HFF-Myc (cell line): ENCODE data around the gene CDC42EP4.

Experiments used
- DNase-seq: peaks from one replicate; pipeline ENCODE4 v3.0.0-alpha.2; 2011; ENCODE audit warnings: low read depth; ENCODE audit errors: extremely low read depth
- H3K4me3 ChIP-seq: replicated peaks from 2 replicates; pipeline ENCODE4 v1.5.1; 2011; ENCODE audit warnings: low read depth, mild to moderate bottlenecking, control low read depth, low read length
- CTCF ChIP-seq: IDR thresholded peaks from 2 replicates; pipeline ENCODE4 v1.5.1; 2012; ENCODE audit warnings: mild to moderate bottlenecking, low read depth, low read length, control low read depth; ENCODE audit errors: missing control alignments

Gene CDC42EP4

GRCh38 chr17:73300392-73300791 is 11.4 kb downstream of the CDC42EP4 start:
- TF ChIP-seq CTCF: no peak
- no peak for DNase-seq
- no peak overlapping the region for H3K4me3 ChIP-seq

GRCh38 chr17:73297934-73298861 is 13.6 kb downstream of the CDC42EP4 start:
- TF ChIP-seq CTCF: no peak
- no peak overlapping the region for H3K4me3 ChIP-seq
- DNase-seq: no peak

- DNase-seq: no peak
- TF ChIP-seq CTCF: no peak
- no peak overlapping the region for H3K4me3 ChIP-seq
These were observed 18.3 kb downstream of the CDC42EP4 start for GRCh38 chr17:73293480-73293911.

GRCh38 chr17:73293031-73293430 is 18.8 kb downstream of the CDC42EP4 start:
- H3K4me3 ChIP-seq: no peak overlapping the region
- no peak for TF ChIP-seq CTCF
- no peak for DNase-seq

- H3K4me3 ChIP-seq: peak overlapping the region; percentile 10; the same call in 1 of the 2 replicates
- TF ChIP-seq CTCF: no peak
- DNase-seq: no peak
These were observed 19.7 kb downstream of the CDC42EP4 start for GRCh38 chr17:73292031-73292531.

GRCh38 chr17:73291260-73291801 is 20.5 kb downstream of the CDC42EP4 start:
- TF ChIP-seq CTCF: no peak
- H3K4me3 ChIP-seq: peak overlapping the region; percentile 10; the same call in 1 of the 2 replicates
- DNase-seq: peak; percentile 82
